NCI-H2081 treated with DMSO at 0.1 percent for 48 hours (cell line): ENCODE data around the gene ZYG11B.
"Not testable (repeated sequence)": the region's sequence is repeated elsewhere in the genome, so short reads cannot be mapped to it uniquely, and the experiment has no call there.

ENCODE experiments used
- DNase-seq: peaks from one replicate; lab custom pipeline; 2025; lab: John Stamatoyannopoulos, UW

The ZYG11B gene

DNA sequence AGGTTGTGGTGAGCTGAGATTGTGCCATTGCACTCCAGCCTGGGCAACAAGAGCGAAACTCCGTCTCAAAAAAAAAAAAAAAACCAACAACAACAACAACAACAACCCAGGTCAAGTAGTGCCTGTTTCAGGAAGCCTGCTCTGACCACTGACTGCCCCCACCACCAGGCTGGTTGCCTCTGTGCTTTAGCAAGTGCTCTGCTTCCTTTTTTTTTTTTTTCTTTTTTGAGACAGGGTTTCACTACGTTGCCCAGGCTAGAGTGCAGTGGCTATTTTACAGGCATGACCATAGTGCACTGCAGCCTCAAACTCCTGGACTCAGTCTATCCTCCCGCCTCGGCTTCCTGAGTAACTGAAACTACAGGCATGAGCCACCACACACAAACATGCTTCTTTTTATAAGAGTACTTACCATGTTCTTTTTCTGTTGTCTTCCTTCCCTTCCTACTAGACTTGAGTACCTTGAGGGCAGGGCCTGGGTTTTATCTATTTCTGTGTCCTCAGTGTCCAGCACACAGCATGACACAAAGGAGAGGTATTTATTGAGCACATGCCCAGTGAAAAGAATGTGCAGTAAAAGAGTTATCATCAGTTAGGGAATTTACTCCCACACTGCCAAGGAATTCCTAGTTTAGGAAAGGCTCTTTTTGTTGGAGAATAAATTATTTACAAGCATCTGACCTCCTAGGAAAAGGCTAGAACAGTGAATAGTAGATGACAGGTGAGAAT lies 18.2 kb upstream of the ZYG11B start:
- DNase-seq = no peak

DNA sequence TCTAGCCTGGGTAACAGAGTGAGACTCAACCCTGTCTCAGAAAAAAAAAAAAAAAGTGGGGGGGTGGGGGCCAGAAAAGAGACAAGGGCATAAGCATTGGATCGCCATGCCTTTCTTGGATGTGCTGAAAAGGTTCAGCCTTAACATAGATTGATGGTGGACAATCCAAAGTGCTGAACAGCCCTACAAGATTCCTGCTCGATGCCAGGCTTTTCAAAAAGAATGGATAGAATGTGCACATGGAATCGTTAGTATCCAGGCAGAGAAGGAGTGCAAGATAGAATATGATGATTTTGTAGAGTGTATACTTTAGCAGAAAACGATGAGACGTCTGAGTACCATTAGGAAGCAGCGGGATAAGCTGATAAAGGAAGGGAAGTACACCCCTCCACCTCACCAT lies 17.2 kb upstream of the ZYG11B start:
- no peak for DNase-seq

- no peak for DNase-seq
Observed at GRCh38 chr1:52713590-52713989, 12.7 kb upstream of the ZYG11B start.

DNA sequence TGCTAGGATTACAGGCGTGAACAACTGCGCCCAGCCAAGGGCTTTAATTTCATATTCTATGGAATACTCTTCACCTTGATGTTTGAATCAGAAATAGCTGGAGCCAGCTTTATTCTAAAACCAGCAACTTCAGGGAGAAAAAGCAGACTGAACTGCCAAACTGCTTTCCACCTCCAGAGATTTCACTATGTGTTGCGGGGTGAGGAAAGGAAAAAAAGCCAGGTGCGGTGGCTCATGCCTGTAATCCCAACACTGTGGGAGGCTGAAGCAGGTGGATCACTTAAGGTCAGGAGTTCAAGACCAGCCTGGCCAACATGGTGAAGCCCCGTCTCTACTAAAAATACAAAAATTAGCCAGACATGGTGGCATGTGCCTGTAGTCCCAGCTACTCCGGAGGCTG lies 11.0 kb upstream of the ZYG11B start:
- not testable (repeated sequence) for DNase-seq

- no peak for DNase-seq
Observed at GRCh38 chr1:52723260-52723659, 3.0 kb upstream of the ZYG11B start.

- no peak for DNase-seq
Observed at GRCh38 chr1:52725903-52726264, 369 bp upstream of the ZYG11B start.

- DNase-seq = no peak
Observed at GRCh38 chr1:52727114-52727586, 897 bp downstream of the ZYG11B start.

DNA sequence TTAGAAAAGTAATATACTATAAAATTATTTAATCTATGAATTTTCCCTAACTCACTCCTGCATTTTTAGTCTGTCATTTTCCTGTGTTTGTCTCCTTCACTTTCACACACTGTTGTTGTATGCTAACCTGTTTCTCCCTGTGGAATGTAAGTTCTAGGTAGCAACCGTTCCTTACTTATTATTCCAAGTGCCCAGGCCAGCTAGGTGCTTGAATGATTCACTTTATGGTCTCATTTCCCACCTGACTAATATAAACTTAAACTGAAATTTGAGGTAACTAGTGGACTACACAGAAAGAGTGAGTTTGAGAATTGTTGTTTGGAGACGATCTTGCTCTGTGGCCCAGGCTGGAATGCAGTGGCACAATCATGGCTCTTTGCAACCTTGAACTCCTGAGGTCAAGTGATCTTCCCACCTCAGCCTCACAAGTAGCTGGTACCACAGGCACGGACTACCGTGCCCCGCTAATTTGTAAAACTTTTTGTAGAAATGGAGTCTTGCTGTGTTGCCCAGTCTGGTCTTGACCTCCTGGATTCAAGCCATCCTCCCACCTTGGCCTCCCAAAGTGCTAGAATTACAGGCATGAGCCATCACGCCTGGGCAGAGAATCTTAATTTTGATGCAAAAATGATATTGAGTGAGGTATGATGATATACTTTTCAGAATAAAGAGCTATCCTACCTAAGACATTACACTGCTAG lies 1.9 kb downstream of the ZYG11B start:
- no peak for DNase-seq

DNA sequence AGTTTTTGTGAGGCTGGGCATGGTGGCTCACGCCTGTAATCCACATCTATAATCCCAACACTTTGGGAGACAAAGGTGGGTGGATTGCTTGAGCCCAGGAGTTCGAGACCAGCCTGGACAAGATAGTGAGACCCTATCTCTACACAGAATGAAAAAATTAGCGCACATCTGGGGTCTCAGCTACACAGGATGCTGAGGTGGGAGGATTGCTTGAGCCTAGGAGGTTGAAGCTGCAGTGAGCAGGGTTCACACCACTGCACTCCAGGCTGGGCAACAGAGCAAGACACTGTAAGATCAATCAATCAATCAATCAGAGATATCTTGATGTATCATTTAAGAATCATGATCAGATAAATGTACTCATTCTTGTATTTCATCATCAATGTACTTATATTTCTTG lies 7.1 kb downstream of the ZYG11B start:
- no peak for DNase-seq

- not testable (repeated sequence) for DNase-seq
Observed at GRCh38 chr1:52735371-52735770, 9.1 kb downstream of the ZYG11B start.

DNA sequence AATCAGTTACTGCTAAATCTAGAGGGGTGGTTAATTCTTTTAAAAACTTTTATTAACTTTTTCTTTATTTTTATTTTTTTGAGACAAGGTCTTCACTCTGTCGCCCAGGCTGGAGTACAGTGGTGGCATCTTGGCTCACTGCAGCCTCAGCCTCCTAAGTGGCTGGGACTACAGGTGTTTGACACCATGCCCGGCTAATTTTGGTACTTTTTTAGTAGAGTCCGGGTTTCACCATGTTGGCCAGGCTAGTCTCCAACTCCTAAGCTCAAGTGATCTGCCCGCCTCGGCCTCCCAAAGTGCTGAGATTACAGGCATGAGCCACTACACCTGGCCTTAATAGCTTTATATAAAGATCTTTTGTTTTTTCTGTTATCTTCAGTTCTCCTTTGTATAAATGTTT lies 11.9 kb downstream of the ZYG11B start:
- no peak for DNase-seq

GRCh38 chr1:52738893-52739292 lies 12.6 kb downstream of the ZYG11B start:
- DNase-seq = no peak

DNA sequence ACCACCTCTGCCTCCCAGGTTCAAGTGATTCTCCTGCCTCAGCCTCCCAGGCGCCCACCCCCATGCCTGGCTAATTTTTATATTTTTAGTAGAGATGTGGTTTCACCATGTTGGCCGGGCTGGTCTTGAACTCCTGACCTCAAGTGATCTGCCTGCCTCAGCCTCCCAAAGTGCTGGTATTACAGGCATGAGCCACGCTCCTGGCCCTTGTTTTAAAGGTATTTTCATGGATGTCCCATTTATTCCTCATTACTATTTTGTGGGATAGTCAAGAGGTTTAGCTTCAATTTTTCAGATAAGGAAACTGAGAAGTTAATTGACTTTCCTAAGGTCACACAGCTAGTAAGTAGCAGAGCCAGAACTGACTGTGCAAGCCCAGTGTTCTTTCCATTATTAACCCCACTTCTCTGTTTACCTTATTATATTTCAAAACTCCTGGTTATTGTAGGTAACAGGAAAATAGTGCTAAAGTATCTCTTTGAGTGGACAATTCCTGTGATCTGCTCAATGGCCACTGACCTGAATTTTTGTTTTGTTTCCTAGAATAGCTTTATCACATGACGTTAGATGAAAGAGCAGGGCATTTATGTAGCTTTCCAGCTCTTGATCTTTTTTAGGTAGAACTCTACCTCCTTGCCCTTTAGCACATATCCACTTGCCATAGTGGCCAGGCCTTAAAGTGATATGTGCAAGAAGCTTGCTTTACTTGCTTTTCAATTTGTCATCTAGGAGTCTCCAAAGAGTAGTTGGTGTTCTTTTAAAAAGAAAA lies 13.6 kb downstream of the ZYG11B start:
- no peak for DNase-seq

DNA sequence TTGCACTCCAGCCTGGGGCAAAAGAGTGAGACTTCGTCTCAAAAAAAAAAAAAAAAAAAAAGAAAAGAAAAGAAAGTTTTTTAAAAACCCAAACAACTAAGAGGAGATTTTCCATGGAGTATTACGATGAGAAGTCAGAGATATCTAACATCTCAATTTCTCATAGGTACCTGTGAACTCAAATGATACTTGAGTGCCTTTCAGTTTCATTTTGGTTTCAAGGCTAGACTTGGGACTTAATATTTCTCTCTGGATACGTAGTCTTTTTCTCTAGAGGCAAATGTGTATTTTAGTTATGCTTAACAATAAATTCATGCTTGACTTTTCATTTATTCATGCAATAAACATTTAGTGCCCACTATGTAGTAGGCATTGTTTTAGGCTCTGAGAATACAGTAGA lies 15.0 kb downstream of the ZYG11B start:
- no peak for DNase-seq

- no peak for DNase-seq
Observed at GRCh38 chr1:52746189-52746588, 19.9 kb downstream of the ZYG11B start.

DNA sequence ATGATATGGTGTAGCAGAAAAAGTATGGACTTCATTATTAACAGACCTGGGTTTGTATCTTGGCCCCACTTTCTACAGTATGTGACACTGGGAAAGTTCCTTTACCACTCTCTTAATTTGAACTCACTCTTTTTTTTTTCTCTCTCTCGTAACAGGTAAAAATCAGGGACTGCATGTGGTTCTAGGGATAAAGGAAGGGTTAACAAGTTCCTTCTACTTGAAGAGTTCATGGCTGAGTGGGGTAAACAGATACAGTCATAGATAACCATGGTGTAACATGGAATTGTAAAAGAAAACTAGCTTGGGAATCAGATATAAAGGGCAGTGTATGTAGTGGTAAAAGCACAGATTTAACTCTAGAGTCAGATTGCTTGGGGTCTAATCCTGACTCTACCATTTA lies 21.2 kb downstream of the ZYG11B start:
- DNase-seq = no peak

DNA sequence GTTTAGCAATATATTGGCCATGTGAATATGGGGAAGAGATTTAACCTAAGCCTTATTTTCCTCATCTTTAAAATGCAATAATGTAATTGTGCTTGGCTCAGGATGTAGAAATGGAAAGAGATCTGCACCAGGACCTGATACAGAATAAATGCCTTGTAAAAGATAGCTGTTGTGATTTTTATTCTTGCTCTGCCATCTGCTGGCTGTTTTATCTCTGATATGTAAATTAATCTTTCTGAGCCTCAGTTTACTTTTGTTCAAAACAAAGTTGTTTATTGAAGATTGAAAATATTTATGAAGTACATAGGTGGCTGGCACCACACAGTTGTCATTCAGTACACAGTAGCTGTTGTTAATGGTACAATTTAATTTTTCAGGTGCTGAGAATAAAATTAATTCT lies 21.9 kb downstream of the ZYG11B start:
- no peak for DNase-seq

- not testable (repeated sequence) for DNase-seq
Observed at GRCh38 chr1:52749496-52749895, 23.2 kb downstream of the ZYG11B start.

GRCh38 chr1:52750139-52750538 lies 23.9 kb downstream of the ZYG11B start:
- not testable (repeated sequence) for DNase-seq

DNA sequence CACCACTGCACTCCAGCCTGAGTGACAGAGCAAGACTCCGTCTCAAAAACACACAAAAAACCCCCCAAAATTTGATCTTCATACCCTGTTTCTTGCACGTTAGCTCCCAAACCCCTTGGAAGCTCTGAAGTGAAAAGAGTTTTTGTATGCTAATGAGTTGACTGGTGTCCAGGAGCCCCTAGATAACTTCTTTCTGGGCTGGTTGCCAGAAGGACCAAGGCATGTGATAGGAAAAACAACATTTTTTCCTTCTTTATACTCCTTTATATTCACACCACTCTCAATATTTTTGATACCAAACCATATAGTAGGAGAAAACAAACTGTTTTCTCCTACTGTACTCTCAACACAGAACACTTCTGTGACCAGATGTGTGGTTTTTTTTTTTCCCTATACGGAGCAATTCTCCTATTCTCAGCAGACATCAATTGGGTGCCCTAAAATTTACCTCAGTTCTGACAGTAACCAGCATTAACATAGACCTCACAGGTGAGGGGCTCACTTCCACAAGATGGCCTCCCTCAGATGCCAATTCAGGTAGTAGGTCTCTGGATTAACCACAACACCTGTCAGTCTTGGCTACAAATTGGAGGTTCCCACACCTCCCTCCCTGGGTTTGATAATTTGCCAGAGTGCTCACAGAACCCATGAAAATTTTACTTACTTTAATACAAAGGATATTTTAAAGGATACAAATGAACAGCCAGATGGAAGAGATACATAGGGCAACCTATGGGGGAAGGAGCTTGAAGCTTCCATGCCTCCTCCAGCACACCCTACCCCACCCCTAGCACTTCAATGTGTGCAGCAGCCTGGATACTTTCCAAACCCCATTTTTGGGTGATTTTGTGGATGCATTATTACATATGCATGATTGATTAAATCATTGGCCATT lies 25.6 kb downstream of the ZYG11B start:
- DNase-seq = no peak

DNA sequence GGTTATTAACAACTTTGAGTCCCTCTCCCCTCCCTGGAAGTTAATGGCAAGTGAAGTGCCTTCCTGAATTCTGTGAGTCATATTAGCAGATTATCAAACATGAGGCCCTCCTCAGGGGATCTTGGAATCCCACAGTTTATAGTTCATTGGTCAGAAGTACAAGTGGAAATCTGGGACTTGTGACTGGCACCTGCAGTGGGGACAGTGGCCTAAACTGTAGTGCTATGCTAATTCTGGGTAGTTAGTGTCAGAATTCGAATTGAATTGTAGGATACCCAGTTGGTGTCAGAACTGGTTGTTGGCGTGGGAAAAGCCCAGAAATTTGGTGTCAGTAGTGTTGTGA lies 26.2 kb downstream of the ZYG11B start:
- no peak for DNase-seq

- DNase-seq = no peak
Observed at GRCh38 chr1:52753169-52753568, 26.9 kb downstream of the ZYG11B start.
